Stomach smooth muscle (tissue), 2 donors: ENCODE measurements around the gene FOXD2.
A peak's percentile ranks its signal among the peaks of the same experiment; 100 is the strongest.

Experiments used
- H3K27ac ChIP-seq: one replicate; pipeline ENCODE4 v1.7.0; 2013; ENCODE audit warnings: mild to moderate bottlenecking, low read length, inconsistent platforms
- H3K27me3 ChIP-seq, 2 donors: one replicate each; pipeline ENCODE4 v1.7.0; 2013; ENCODE audit warnings: low read length in 2 of 2; ENCODE audit not compliant: insufficient read depth in 2 of 2, control insufficient read depth in 1 of 2
- H3K36me3 ChIP-seq, 2 donors: one replicate each; pipeline ENCODE4 v1.7.0; 2013; ENCODE audit warnings: low read length in 2 of 2; ENCODE audit not compliant: control insufficient read depth in 2 of 2, insufficient read depth in 2 of 2
- H3K4me1 ChIP-seq: one replicate; pipeline ENCODE4 v1.7.0; 2013; ENCODE audit warnings: low read length; ENCODE audit not compliant: control insufficient read depth, insufficient read depth
- H3K4me3 ChIP-seq, 2 donors: one replicate each; pipeline ENCODE4 v1.7.0; 2013; ENCODE audit warnings: low read length in 2 of 2
- H3K9ac ChIP-seq, 2 donors: one replicate each; pipeline ENCODE4 v1.7.0; 2013; ENCODE audit warnings: low read length in 2 of 2, mild to moderate bottlenecking in 1 of 2
- H3K9me3 ChIP-seq, 2 donors: one replicate each; pipeline ENCODE4 v1.7.0; 2013; ENCODE audit warnings: low read length in 2 of 2; ENCODE audit not compliant: control insufficient read depth in 2 of 2
- donor health status: healthy.
- donor health status: Pancreatic carcinoma.

The FOXD2 gene

GRCh38 chr1:47417170-47418044 is 20.4 kb upstream of the FOXD2 start:
- Histone ChIP-seq H3K9ac (no peak overlapping the region), H3K27me3 (peaks cover 25 to 33% of the 10 kb centered on the region in 2 donors), H3K36me3 (no peaks in the 10 kb centered on the region), H3K4me3 (no peak overlapping the region), H3K4me1 (no peaks in the 10 kb centered on the region), H3K27ac (no peak overlapping the region), H3K9me3 (no peaks in the 10 kb centered on the region)

DNA sequence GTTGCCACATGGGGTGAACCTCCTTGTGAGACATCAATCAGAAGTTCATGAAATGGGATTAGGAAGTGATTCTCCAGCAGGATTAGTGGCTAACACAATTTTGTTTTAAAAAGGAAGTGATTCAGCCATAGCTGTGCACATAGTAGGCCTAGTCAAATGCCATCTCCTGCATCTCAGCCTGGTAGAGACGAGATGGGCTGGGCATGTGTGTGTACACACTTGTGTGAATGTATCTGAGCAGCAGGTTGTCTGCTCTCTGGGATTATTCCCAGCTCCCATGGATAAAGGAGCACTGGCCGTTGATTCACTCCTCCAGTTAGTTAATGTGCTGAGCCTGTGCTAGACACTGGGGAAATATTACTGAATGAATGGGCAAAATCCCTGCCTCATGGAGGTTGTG is 19.7 kb upstream of the FOXD2 start:
- H3K27me3 ChIP-seq, result peaks cover 25 to 34% of the 10 kb centered on the region in 2 donors
- no peaks in the 10 kb centered on the region for H3K9me3 ChIP-seq
- H3K36me3 ChIP-seq, result no peaks in the 10 kb centered on the region
- H3K27ac ChIP-seq, result no peak overlapping the region
- no peak overlapping the region for H3K4me3 ChIP-seq
- H3K9ac ChIP-seq, result no peak overlapping the region
- no peaks in the 10 kb centered on the region for H3K4me1 ChIP-seq

DNA sequence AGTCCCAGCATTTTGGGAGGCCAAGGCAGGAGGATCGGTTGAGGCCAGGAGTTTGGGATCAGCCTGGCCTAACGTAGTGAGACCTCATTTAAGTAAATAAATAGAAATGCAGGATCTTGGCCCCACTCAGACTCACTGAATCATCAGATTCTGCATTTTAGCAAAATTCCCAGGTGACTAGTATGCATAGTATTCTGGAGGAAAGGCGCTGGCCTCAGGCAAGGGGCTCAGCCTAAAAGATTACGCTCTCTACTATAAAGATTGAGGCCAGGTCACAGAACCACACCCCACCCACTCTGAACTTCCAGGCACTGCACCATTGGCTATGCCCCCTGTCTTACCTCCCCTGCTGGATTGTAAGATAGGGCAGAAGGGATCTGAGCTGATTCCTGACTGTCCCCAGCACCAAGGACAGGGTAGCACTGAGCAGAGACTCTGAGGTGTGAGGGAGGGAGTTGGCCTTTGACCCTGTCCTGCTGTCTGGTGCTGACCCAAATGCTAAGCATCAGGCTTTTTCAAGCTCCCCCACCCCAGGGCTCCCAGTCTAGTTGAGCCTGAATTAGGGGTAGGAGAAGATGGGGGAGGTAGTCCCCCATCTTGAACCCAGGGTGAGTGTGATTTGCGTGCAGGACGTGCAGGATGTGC is 19.0 kb upstream of the FOXD2 start:
- Histone ChIP-seq H3K9me3 (no peaks in the 10 kb centered on the region), H3K36me3 (no peaks in the 10 kb centered on the region), H3K4me3 (no peak overlapping the region), H3K27me3 (peaks cover 25 to 32% of the 10 kb centered on the region in 2 donors), H3K27ac (no peak overlapping the region), H3K9ac (no peak overlapping the region), H3K4me1 (no peaks in the 10 kb centered on the region)

DNA sequence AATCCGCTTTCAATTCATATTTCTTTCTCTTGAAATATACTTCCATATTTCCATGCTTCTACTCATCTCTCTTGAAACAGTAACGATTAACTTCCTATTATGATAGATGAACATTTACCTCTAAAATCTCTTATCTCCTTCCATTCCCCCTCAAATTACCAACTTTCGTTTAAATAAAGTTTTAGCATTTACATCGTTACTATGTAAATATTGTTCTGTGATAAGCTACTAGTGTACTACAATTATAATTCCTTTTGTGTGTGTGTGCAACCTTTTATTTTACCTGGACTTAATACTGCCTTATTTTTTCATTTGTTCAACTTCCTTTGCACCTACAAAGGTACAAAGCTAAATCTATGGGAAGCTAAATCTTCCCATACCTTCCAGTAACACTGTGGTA is 17.3 kb upstream of the FOXD2 start:
- Histone ChIP-seq H3K9ac (no peak overlapping the region), H3K9me3 (no peaks in the 10 kb centered on the region), H3K27me3 (peaks cover 26 to 31% of the 10 kb centered on the region in 2 donors)

GRCh38 chr1:47423872-47424271 is 14.0 kb upstream of the FOXD2 start:
- no peak overlapping the region for H3K4me3 ChIP-seq
- H3K4me1 ChIP-seq, result no peaks in the 10 kb centered on the region
- peaks cover 20 to 32% of the 10 kb centered on the region in 2 donors for H3K27me3 ChIP-seq
- no peaks in the 10 kb centered on the region for H3K36me3 ChIP-seq
- no peak overlapping the region for H3K9ac ChIP-seq
- no peaks in the 10 kb centered on the region for H3K9me3 ChIP-seq
- no peak overlapping the region for H3K27ac ChIP-seq

More for the DNA sequence above, 17.3 kb upstream of the FOXD2 start:
- Histone ChIP-seq H3K4me3 (no peak overlapping the region), H3K27ac (no peak overlapping the region), H3K4me1 (no peaks in the 10 kb centered on the region), H3K36me3 (no peaks in the 10 kb centered on the region)

DNA sequence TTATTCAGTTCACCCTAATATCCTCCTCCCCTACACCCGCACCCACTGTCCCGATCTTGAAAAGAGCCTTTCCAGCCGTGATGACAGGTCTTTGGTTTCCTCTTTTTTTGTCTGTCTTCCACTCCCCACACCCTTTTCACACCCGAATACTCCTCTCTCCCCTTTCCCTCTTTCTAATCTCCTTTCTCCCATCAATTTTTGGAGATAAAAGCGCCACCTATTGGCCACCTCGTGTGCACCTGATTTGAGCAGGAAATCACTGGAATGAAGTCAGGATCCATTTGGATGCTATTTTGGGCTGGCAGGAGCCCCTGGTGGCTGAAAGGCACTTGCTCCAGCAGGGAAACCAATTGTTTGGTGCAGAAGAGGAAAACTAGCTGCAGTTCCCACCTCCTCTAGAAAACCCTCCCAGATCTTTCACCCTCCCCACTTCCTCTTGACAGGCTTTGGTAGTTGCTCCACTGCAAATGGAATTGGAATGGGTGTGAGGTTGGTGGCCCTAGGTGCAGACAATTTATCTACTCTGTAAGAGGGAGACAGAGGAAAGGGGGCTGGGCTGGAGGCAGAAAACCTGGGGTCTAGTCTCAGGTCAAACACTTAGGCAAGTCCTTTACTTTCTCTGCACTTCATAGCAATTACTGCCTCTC is 13.4 kb upstream of the FOXD2 start:
- Histone ChIP-seq H3K4me3 (no peak overlapping the region), H3K9me3 (no peaks in the 10 kb centered on the region), H3K9ac (no peak overlapping the region), H3K27me3 (peaks cover 17 to 29% of the 10 kb centered on the region in 2 donors), H3K27ac (no peak overlapping the region), H3K4me1 (no peaks in the 10 kb centered on the region), H3K36me3 (no peaks in the 10 kb centered on the region)

DNA sequence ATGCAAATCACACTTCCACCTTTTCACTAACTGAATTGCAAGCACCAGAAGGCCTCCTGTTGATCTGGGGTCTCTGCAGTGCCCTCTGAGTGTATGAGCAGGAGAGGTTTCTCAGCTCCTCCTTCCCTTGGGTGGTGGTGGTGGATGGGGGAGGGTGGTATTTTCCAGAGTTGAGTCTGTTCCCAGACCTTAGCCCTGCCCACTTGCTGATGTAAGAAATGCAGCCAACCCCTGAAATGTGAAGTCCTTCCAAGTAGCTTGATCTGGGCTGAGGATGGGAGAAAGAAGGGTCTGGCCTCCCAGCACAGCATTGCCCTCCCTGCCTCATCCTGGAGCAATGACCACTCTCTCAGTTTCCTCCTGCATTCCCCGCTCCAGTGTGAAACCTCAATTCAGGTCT is 6.3 kb upstream of the FOXD2 start:
- H3K4me1 ChIP-seq, result peaks cover 31% of the 10 kb centered on the region
- H3K9me3 ChIP-seq, result no peaks in the 10 kb centered on the region
- H3K9ac ChIP-seq, result no peak overlapping the region
- H3K27me3 ChIP-seq, result peaks cover 60 to 77% of the 10 kb centered on the region in 2 donors
- H3K4me3 ChIP-seq, result no peak overlapping the region
- H3K27ac ChIP-seq, result no peak overlapping the region
- no peaks in the 10 kb centered on the region for H3K36me3 ChIP-seq

DNA sequence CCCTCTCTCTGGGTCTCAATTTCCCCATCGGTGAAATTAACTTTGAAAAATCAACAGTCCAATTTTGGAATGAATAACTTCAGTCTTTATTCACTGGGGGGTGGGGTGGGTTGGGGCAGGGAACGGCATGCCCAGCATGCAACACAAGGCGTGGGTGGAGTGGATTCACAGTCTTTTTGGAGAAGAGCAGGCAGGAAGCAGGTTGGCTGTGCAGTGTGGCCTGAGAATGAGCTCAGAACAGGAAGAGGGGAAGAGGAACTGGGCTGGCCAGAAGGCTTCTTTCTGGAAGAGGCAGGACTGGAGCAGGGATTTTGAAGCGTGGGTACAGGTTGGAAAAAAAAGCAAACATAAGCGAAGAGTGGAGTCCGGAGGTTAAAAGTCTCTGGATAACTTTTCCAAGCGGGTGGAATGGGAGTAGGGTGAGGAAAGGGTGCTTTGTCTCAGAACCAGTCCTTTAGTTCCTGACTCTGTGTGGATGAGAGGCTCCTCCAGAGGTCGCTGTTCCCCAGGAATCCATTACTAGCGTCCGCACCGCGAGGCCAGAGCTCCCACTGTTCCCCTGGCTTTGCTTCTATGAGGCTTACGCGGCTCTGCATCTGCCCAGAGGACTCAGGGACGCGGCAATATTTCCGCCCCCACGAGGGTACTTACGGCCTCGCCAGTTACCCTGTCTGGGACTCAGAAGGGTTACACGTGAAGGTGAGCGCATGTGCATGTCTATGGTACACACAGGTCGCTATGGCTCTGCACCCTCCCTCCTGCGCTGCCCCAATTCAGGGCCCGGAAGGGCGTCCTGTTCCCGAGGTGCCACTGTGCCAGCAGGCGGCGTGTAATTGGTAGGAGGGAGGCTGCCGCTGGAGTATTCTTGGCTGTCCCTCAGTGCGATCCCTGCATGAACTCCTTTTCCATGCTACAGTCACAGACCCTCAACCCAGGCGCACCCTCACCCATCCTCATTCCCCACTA is 5.5 kb upstream of the FOXD2 start:
- Histone ChIP-seq H3K4me3 (peak overlapping the region; percentile 12 to 49), H3K27ac (no peak overlapping the region), H3K27me3 (peaks cover 66 to 77% of the 10 kb centered on the region in 2 donors), H3K9ac (no peak overlapping the region), H3K9me3 (no peaks in the 10 kb centered on the region), H3K4me1 (peaks cover 39% of the 10 kb centered on the region), H3K36me3 (no peaks in the 10 kb centered on the region)

DNA sequence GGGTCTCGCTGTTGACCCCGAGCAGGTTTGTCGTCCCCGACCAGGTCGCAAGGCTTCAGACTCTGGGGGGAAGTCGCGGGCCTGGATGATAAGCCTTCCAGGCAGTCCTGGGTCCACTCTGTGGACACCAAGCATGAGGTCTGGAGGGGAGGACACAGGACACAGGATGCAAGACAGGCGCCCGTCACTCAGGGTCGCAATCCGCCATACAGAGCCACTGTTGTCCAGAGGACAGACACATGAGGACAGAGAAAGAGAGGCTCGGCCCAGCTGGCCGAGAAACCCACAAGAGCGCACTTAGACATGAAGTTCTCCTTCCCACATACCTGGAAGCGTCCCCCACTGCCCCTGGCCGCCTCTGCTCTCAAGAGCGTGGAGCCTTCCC is 4.8 kb upstream of the FOXD2 start:
- Histone ChIP-seq H3K9ac (no peak overlapping the region), H3K27me3 (peaks cover 71 to 72% of the 10 kb centered on the region in 2 donors), H3K27ac (no peak overlapping the region), H3K4me3 (peak overlapping the region in 1 of 2 donors; percentile 49), H3K9me3 (no peaks in the 10 kb centered on the region), H3K4me1 (peaks cover 42% of the 10 kb centered on the region), H3K36me3 (no peaks in the 10 kb centered on the region)

DNA sequence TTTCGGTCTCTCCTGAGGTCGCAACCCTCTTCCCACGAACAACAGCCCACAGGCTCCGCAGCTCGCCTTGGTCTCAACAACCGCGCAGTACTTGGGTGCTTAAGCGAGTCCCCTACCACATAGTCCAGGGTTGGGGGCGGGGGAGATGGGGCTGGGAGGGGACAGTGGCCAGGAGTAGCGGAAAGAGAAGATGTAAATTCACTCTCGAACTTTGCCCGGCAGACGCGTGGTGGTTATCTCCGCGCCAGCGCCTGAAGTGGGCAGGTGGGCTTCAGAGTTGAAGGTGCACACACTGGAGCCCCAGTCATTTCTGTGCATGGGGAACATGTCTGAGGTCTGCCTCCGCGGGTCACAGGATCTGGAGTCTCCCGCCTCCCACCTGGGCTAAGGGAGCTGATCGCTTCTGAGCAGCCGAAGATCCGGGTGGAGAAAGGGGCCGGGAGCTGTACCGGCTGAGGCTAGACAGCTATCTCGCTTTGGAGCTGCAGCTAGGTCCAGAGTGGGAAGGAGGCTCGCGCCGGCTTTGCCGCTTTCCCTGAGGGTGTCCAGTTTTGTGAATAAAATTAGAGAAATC is 4.3 kb upstream of the FOXD2 start:
- peaks cover 68 to 76% of the 10 kb centered on the region in 2 donors for H3K27me3 ChIP-seq

More for the DNA sequence above, 4.3 kb upstream of the FOXD2 start:
- Histone ChIP-seq H3K27ac (no peak overlapping the region), H3K4me1 (peaks cover 42% of the 10 kb centered on the region), H3K36me3 (no peaks in the 10 kb centered on the region), H3K4me3 (peak overlapping the region in 1 of 2 donors; percentile 60), H3K9ac (no peak overlapping the region), H3K9me3 (no peaks in the 10 kb centered on the region)
